AG09319 (cell line): ENCODE results near the gene ZDHHC4.

Source experiments
- DNase-seq: peaks from one replicate; pipeline ENCODE4 v3.0.0-alpha.2; 2010; ENCODE audit warnings: low read depth; ENCODE audit errors: extremely low read depth
- CTCF ChIP-seq: IDR thresholded peaks from 2 replicates; pipeline ENCODE4 v1.5.1; 2011; ENCODE audit warnings: low read depth, mild to moderate bottlenecking, inconsistent platforms, low read length, moderate library complexity

The ZDHHC4 gene

GRCh38 chr7:6621195-6622133, 44.2 kb downstream of the ZDHHC4 start:
- TF ChIP-seq CTCF: no peak
- DNase-seq: no peak

GRCh38 chr7:6622134-6622710, 45.0 kb downstream of the ZDHHC4 start:
- no peak for DNase-seq
- no peak for TF ChIP-seq CTCF

GRCh38 chr7:6623589-6624245, 46.5 kb downstream of the ZDHHC4 start:
- no peak for TF ChIP-seq CTCF
- no peak for DNase-seq

GRCh38 chr7:6624246-6624611, 47.0 kb downstream of the ZDHHC4 start:
- TF ChIP-seq CTCF: no peak
- DNase-seq: no peak

- DNase-seq: no peak
- no peak for TF ChIP-seq CTCF
Measured at GRCh38 chr7:6628045-6628444, 50.8 kb downstream of the ZDHHC4 start.

GRCh38 chr7:6630007-6630849, 53.0 kb downstream of the ZDHHC4 start:
- no peak for TF ChIP-seq CTCF
- no peak for DNase-seq
